MM.1S (cell line): ENCODE results near the gene SEPTIN10.

Experiments
- EZH2 ChIP-seq: fragments of 300-600 bp; sonication (generic); optimal IDR thresholded peaks from 2 replicates; pipeline ENCODE3; 2017; ENCODE audit warnings: low read depth, mild to moderate bottlenecking, antibody characterized with exemption, low read length, mixed read lengths
- TF ChIP-seq, protein P1 (sequence below): fragments of 300-600 bp; sonication (generic); IDR thresholded peaks from 2 replicates; pipeline ENCODE4 v1.5.1; 2016; ENCODE audit warnings: antibody characterized with exemption, low read length, mixed read lengths

DNA sequence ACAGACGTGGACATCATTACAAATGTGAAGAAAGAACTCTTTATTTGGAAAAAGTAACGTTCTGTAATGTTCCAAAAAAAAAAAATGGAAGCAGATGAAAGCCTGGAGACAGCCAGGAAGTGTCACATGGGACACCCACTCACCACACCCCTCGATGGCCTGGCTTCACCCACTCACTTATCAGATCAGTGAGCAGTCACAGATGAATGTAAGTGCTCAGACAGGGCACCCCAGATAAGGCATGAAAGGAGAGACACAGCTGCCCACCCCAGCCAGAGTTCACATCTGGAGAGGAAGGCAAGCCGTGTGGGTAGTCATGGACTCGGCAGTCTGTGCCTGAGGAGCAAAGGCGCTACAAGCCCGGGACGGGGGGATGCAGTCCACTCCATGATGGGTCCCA is 105.2 kb downstream of the SEPTIN10 start:
- TF ChIP-seq, protein P1, sequence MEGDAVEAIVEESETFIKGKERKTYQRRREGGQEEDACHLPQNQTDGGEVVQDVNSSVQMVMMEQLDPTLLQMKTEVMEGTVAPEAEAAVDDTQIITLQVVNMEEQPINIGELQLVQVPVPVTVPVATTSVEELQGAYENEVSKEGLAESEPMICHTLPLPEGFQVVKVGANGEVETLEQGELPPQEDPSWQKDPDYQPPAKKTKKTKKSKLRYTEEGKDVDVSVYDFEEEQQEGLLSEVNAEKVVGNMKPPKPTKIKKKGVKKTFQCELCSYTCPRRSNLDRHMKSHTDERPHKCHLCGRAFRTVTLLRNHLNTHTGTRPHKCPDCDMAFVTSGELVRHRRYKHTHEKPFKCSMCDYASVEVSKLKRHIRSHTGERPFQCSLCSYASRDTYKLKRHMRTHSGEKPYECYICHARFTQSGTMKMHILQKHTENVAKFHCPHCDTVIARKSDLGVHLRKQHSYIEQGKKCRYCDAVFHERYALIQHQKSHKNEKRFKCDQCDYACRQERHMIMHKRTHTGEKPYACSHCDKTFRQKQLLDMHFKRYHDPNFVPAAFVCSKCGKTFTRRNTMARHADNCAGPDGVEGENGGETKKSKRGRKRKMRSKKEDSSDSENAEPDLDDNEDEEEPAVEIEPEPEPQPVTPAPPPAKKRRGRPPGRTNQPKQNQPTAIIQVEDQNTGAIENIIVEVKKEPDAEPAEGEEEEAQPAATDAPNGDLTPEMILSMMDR, result no peak
- TF ChIP-seq EZH2, result no peak
